ENCODE results near the gene CBY3. TPM values are rescaled to one million over a fixed set of nuclear protein-coding genes. Genes with fewer than 3 reads are reported as not detected.

The CBY3 gene
- total and polyA plus RNA-seq, 2 of the 13 experiments (the other 11 are each of a cell fraction or from before 2014, with no cell fraction given), result not detected

DNA sequence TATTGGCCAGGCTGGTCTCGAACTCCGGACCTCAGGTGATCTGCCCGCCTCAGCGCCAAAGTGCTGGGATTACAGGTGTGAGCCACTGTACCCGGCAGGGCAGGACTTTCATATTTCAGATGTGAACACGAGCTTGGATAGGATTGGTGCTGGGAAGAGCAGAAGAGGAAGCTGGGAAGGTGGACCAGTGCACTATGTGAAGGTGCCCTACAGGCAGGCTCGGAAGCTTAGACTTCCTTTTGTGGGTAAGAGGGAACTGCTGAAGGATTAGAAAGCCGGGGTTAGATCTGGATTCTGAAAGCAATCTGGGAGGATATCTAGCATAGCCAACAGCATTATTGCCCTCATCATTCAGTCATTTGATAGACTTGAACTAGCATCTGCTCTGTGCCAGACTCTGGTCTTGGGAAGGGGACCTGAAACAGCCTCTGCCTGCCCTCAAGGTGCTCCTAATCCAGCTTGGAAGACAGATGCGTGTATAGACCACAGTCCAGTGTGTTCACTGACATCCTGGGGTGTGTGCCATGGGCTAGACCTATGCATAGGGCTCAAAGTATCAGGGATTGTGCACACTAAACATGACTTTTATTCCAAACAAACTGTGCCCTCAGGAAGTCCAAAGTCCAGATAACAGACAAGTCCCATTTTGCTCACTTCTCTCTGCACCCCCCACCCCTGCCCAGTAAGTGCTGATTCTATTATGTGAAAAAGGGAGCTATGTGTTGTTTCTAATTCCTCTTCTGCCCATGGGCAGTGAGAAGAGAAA is 637 bp downstream of the CBY3 start (continued):
- TF ChIP-seq, protein P1, sequence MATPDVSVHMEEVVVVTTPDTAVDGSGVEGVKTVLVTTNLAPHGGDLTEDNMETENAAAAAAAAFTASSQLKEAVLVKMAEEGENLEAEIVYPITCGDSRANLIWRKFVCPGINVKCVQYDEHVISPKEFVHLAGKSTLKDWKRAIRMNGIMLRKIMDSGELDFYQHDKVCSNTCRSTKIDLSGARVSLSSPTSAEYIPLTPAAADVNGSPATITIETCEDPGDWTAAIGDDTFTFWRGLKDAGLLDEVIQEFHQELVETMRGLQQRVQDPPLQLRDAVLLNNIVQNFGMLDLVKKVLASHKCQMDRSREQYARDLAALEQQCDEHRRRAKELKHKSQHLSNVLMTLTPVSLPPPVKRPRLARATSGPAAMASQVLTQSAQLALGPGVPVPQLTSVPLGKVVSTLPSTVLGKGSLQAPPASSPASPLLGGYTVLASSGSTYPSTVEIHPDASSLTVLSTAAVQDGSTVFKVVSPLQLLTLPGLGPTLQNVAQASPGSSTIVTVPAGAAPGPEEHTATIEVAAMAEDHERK (CRISPR knock-in tag; IDR thresholded peaks at IDR 0.05; ENCODE audit: low read depth), result no peak
- TF ChIP-seq, protein P2, sequence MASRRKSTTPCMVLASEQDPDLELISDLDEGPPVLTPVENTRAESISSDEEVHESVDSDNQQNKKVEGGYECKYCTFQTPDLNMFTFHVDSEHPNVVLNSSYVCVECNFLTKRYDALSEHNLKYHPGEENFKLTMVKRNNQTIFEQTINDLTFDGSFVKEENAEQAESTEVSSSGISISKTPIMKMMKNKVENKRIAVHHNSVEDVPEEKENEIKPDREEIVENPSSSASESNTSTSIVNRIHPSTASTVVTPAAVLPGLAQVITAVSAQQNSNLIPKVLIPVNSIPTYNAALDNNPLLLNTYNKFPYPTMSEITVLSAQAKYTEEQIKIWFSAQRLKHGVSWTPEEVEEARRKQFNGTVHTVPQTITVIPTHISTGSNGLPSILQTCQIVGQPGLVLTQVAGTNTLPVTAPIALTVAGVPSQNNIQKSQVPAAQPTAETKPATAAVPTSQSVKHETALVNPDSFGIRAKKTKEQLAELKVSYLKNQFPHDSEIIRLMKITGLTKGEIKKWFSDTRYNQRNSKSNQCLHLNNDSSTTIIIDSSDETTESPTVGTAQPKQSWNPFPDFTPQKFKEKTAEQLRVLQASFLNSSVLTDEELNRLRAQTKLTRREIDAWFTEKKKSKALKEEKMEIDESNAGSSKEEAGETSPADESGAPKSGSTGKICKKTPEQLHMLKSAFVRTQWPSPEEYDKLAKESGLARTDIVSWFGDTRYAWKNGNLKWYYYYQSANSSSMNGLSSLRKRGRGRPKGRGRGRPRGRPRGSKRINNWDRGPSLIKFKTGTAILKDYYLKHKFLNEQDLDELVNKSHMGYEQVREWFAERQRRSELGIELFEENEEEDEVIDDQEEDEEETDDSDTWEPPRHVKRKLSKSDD (CRISPR knock-in tag; IDR thresholded peaks at IDR 0.05; ENCODE audit: low read depth), result no peak
- TF ChIP-seq NFYC (CRISPR knock-in tag; IDR thresholded peaks at IDR 0.05), result no peak
- TF ChIP-seq, protein P3, sequence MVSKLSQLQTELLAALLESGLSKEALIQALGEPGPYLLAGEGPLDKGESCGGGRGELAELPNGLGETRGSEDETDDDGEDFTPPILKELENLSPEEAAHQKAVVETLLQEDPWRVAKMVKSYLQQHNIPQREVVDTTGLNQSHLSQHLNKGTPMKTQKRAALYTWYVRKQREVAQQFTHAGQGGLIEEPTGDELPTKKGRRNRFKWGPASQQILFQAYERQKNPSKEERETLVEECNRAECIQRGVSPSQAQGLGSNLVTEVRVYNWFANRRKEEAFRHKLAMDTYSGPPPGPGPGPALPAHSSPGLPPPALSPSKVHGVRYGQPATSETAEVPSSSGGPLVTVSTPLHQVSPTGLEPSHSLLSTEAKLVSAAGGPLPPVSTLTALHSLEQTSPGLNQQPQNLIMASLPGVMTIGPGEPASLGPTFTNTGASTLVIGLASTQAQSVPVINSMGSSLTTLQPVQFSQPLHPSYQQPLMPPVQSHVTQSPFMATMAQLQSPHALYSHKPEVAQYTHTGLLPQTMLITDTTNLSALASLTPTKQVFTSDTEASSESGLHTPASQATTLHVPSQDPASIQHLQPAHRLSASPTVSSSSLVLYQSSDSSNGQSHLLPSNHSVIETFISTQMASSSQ (IDR thresholded peaks at IDR 0.05; ENCODE audit: low read depth), result 0 out of 2 replicates have a peak, but pooled peaks have one; percentile 10
- TF ChIP-seq, protein P3 (CRISPR knock-in tag; IDR thresholded peaks at IDR 0.05; ENCODE audit: borderline replicate concordance), result no peak
- TF ChIP-seq, protein P4, sequence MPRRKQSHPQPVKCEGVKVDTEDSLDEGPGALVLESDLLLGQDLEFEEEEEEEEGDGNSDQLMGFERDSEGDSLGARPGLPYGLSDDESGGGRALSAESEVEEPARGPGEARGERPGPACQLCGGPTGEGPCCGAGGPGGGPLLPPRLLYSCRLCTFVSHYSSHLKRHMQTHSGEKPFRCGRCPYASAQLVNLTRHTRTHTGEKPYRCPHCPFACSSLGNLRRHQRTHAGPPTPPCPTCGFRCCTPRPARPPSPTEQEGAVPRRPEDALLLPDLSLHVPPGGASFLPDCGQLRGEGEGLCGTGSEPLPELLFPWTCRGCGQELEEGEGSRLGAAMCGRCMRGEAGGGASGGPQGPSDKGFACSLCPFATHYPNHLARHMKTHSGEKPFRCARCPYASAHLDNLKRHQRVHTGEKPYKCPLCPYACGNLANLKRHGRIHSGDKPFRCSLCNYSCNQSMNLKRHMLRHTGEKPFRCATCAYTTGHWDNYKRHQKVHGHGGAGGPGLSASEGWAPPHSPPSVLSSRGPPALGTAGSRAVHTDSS (CRISPR knock-in tag; conservative IDR thresholded peaks at IDR 0.05), result no peak
- peak; percentile 84 for TF ChIP-seq IRF2 (CRISPR knock-in tag; IDR thresholded peaks at IDR 0.05)
- no peak for TF ChIP-seq NFATC3 (CRISPR knock-in tag; IDR thresholded peaks at IDR 0.05)
- TF ChIP-seq RARA (CRISPR knock-in tag; IDR thresholded peaks at IDR 0.05), result peak; percentile 63; the same call in 1 of the 2 replicates
- no peak for TF ChIP-seq ATM (IDR thresholded peaks at IDR 0.05; ENCODE audit: borderline replicate concordance)
- no peak for TF ChIP-seq ZNF160 (CRISPR knock-in tag; IDR thresholded peaks at IDR 0.05)
- TF ChIP-seq SMAD1 (CRISPR knock-in tag; IDR thresholded peaks at IDR 0.05; ENCODE audit: borderline replicate concordance, low read depth), result no peak
- peak; percentile 55 for TF ChIP-seq ZNF441 (CRISPR knock-in tag; IDR thresholded peaks at IDR 0.05; ENCODE audit: borderline replicate concordance)
- no peak for TF ChIP-seq ZNF251 (CRISPR knock-in tag; IDR thresholded peaks at IDR 0.05)
- no peak for TF ChIP-seq ELF4 (CRISPR knock-in tag; IDR thresholded peaks at IDR 0.05; ENCODE audit: borderline replicate concordance)
- TF ChIP-seq KDM3A (CRISPR knock-in tag; IDR thresholded peaks at IDR 0.05; ENCODE audit: low read depth), result peak; percentile 31; the same call in 1 of the 2 replicates
- TF ChIP-seq, protein P5, sequence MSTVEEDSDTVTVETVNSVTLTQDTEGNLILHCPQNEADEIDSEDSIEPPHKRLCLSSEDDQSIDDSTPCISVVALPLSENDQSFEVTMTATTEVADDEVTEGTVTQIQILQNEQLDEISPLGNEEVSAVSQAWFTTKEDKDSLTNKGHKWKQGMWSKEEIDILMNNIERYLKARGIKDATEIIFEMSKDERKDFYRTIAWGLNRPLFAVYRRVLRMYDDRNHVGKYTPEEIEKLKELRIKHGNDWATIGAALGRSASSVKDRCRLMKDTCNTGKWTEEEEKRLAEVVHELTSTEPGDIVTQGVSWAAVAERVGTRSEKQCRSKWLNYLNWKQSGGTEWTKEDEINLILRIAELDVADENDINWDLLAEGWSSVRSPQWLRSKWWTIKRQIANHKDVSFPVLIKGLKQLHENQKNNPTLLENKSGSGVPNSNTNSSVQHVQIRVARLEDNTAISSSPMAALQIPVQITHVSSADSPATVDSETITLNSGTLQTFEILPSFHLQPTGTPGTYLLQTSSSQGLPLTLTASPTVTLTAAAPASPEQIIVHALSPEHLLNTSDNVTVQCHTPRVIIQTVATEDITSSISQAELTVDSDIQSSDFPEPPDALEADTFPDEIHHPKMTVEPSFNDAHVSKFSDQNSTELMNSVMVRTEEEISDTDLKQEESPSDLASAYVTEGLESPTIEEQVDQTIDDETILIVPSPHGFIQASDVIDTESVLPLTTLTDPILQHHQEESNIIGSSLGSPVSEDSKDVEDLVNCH (CRISPR knock-in tag; IDR thresholded peaks at IDR 0.05), result no peak

Measured in HepG2 (cell line).